HG03066 (cell line): ENCODE measurements around the gene RHEX.

ENCODE experiments used
- ATAC-seq: cut with Tn5 transposase; IDR thresholded peaks from one replicate; pipeline ENCODE4 v1.9.1; 2021; ENCODE audit warnings: low read depth; ENCODE audit not compliant: unreplicated experiment

The RHEX gene

DNA sequence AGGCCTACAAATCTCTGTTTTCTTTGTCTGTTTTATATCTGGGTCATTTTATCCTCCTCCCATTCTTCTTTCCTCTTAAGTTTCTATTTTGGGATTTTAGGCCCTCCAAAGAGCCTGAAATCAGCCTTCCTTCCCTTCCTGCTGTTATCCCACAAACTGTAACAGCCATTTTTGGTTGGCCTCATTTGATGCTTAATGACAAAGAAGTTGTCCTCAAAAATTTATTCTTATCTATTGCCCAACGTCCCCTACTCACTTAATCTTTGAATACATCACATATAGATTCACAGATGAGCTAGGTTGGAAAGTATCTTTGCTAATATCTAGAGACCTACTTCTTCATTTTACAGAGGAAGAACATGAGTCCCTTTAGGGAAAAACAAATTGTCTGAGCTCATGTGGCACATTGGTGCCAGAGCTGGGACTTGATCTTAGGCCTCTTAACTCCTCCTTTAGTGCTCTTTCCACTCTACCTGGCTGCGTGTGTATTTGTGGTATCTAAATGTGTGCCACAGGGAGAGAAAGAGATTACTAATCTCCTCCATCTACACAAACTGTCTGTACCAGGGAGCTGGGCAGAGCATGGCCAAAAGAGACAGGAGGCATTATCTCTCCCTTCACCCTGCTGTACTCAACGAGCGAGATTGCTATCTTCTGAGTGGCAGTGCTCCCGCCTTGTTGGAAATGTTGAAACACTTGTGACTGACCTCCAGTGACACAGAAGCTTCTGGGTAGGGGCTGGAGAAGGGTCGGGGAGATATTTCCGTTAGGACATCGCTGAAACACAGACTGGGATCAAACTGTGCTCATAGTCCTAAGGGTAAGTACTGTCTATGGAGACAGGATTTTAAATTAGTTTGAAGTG, 30.1 kb downstream of the RHEX start:
- ATAC-seq: no peak

DNA sequence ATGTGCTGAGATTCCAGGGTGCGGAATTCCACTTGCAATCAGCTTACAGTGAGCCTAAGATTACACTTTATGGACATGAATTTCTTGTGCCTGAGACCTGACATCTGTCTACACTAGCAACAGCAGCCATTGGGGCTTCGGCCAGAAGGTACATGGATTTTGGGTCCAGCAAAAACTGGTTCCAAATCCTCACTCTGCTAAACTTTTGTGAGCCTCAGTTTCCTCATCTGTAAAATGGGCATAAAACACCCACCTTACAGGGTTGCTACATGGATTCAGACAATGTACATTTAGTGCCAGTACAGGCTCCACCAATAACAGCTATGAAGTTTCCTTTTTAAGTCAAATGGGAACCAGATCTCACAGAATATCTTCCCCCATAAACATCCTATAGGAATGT, 30.8 kb downstream of the RHEX start:
- ATAC-seq: no peak

DNA sequence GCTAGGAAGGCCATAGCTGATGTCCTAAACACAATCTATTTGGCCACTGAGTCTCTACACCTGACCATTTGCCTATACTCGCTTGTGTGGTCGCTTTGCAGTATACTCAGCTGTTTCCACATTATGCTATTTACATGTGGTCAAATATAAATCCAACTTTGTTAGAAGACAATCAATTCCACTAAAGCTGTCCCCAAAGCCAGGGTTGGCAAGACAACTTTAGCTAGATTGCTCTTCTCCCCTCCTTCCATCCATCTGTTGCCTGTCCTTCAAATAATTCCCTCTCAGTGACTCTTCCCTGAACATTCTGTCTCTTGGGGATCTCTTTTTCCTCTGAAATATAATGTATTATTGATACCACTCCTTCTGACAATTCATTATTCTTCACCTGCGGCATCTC, 34.1 kb downstream of the RHEX start:
- ATAC-seq: no peak

DNA sequence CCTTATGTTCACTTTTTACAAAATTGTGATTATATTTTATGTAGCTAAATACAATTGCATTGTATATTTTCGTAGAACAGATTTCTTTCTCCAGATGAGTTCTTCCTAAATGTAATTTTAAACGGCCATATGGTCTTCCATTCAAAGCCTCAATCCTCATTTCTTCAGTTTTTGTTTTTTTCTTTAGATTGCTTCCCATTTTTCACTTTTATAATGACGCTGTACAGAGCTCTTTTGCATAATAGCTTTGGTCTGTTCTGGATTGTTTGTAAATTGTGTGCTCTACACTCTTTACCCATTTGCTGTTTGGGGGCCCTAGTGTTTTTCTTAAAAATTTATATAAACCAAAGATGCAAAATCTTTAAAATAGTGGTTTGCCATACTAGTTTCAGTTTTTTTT, 36.4 kb downstream of the RHEX start:
- no peak for ATAC-seq

DNA sequence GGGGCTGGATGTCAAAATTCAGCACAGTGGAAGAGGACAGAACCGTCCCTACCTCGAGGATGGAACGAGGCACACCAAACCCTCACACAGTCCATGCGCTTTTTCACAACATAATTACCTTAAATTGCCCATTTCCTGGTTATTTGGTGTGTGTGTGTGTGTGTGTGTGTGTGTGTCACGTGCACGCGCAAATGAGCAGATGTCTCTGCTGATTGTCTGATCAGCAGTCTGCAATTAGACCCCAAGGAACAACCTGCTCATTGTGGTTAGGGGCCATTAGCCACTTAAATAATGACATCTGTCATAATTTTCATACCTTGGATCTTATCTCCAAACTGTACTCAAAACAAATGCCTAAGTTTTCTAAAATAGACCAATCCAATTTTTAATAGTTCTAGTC, 41.1 kb downstream of the RHEX start:
- no peak for ATAC-seq

DNA sequence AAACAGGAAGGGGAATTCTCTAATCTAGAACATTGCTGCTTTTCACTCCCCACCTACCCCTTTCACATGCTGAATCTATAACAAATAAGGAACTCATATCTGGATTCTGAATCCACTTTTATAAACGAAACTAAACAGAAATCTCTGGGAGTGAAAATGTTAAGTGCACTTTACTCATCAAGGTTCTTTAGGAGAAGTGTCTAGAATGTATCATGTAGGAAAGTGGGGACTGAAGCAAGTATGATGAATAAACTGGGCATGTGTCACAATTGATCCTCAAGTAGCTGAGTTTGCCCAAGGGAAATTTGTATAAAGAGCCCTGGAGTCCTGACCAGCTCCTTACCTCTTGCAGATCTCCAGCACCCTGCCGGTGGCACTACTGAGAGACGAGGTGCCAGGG, 44.4 kb downstream of the RHEX start:
- ATAC-seq: no peak

DNA sequence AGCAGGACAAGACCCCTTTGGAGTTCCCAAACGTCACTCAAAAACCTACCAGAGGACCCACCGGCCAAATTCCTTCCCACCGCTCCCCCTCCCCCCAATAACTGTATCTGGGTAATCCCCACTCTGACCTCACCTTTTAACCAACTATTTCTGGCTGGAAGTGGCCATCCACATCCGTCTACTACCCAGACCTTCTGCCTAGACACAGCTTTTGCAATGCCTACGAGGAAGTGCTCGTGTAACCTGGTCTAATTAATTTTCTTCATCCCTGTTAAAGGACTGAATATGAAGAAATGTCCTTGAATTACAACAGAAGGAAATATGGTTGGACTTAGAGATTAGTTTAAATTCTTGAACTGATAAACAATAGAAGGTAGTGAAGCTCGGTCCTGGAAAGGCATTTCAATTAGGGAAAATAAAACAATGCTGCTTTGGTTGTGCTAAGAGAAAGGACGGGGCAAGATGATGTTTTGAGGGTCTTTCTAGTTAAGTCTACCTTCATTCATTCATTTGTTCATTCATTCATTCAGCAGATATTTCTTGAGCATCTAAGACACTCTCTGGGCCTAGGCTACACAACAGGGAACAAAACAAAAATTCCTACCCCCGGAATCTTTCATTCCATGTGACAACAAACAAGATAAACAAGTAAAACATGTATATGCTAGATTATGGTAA, 45.4 kb downstream of the RHEX start:
- ATAC-seq: no peak

DNA sequence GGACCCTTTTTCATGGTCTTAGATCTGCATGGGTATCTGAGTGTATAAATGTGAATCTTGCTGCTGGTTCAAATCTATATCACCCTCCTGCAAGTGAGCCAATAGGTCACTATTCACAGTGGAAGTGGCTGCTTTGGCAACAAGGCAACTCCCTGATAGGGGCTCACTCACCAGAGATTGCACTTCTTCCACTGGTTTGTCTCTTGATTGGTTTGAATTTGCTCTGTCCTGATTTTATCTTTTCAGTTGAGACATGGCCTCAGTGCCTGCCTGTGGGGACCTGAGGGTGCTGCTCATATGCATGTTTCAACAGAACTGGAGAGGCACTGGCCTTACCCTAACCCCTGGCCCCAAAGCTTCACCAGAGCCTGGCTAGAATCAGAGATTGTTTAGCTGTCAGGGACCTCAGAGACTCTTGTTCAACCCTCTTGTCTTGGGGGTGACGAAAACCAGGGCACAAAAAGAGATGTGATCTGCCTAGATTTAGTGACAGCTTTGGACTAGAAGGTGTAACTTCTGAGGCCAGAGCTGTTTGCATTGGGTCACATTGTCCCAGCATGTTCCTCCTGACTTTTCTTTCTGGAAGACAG, 47.3 kb downstream of the RHEX start:
- ATAC-seq: no peak

DNA sequence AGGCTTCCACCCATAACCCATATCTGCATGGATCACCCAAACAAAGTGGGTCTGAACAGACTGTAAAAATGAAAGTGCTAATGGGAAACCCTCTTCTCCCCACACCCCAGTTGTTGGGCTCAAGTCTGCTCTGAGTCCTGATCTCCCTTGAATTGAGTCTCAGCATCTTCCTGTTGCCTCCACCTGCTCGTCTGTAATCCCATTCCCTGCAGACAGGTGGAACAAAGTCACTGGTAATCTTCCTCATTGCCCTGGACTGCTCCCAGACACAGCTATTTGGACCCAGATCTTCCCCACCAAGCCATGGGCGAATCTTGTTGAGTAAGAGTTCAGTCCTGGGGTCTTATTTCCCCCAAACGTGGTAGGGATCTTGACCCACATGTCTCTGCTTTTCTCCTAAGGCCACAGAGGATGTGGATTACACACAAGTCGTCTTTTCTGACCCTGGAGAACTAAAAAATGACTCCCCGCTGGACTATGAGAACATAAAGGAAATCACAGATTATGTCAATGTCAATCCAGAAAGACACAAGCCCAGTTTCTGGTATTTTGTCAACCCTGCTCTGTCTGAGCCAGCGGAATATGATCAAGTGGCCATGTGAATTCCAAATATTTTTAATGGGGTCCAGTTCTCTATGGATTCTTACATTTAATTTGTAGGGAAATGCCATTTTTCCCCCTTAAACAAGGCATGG, 48.5 kb downstream of the RHEX start:
- no peak for ATAC-seq

DNA sequence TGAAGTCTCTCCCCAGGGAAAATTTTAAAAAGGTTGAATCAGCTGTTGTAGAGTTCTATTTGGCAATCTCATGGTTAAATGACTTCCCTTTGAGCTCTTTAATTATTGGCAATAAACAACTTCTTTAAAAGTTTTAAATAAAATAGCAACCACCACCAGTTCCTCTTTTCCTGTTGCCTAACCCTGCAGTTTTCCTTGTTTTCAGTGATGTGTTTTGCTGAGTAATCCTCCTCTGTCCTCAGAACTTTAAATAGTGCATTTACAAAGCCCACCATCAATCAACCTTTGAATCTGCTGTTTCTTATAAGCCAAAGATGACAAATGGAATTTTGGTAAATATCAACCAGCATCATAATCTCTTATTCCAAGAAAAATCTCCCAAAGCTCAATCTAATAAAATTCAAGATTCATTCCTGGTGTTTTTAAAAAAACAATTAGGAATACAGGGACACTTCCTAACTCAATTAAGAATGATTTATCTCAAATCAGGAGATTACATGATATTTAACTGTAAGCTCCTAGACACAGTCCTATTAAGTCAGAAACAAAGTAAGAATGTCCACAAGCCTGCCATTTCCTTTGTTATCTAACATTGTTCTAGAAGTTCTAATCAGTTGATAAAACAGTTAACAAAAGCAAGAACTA, 49.4 kb downstream of the RHEX start:
- no peak for ATAC-seq

DNA sequence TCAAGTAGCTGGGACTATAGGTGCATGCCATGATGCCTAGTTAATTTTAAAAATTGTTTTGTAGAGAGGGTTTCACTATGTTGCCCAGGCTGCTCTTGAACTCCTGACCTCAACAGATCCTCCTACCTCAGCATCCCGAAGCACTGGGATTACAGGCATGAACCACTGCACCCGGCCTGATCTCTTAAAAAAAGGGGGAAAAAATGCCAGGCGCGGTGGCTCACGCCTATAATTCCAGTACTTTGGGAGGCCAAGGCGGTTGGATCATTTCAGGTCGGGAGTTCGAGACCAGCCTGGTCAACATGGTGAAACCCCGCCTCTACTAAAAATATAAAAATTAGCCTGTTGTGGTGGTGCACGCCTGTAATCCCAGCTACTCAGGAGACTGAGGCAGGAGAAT, 51.0 kb downstream of the RHEX start:
- ATAC-seq: no peak

DNA sequence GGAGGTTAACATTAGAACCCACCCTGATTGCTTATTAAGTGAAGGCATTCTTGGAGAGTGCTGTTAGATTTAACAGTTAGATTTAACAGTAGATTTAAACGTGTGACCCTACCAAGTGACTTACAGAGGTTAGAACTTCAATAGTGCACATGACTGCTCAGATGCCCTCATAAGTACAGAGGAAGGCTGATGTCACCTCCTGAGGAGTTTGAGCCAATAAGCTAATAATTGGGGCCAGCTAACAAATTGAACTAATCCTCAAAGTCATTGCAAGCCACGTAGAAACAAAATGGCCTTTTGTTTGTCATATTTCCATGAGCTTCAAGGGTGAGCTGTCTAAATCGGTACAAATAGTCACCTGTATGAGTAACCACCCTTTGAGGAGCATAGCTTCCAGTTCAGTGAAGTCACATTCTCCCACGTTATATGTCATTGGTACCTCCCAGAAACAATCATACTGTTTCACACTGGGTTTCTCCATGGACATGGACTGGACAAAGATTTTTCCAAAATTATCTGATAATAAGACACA, 52.6 kb downstream of the RHEX start:
- ATAC-seq: no peak

DNA sequence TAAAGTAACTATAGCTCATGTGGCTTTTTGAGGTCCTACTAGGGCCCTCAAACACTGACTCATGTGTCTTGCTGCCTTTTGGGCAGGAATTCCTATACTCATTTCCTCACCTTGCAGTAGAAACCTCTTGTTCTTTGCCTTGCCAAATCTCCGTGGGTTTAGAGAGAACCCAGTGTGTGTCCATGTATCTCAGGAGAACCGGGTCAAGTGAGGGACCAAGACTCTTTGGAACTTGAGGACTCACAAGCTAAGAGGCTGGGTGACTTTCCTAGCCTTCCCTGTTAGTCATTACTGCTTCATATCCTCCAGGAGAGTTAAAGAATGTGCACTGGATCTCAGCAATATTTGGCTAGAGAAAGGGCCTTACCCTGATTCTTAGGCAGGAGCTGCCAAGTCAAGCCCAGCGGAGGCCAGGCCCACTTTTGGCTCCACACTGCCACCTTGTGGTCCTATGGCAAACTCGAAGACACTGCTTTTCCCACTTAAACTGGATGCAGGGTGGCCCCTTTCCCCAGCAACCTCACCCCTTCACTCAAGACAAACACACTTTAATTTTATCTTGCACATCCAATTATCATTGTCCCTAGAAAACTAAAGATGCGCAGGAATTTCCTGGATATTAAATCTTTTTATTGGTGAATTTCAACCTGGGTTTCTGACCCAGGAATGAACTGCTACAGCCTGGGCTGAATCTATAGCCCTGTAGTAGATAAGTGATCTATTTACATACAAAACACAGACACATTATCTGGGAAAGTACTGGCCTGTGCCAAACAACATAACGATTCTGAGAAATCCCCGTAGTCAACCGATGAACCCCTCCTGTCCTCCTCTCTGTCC, 53.6 kb downstream of the RHEX start:
- no peak for ATAC-seq

DNA sequence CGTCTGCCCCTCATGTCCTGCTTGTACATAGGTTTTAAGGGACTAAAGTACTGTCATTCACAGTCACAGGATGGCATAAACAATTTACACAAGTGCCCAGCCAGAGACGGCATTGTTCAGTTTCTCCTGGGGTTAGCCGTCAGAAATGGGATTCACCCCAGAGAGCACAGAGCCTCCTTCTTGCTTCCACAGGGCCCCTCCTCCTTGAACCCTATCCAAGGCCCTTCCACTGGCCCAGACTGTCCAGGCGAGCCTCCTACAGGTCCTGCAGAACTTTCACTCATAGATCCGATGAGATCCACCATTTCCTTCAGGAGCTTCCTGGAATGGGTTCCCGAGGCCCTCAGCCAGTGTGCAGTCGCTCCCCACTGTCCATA, 54.2 kb downstream of the RHEX start:
- ATAC-seq: no peak

DNA sequence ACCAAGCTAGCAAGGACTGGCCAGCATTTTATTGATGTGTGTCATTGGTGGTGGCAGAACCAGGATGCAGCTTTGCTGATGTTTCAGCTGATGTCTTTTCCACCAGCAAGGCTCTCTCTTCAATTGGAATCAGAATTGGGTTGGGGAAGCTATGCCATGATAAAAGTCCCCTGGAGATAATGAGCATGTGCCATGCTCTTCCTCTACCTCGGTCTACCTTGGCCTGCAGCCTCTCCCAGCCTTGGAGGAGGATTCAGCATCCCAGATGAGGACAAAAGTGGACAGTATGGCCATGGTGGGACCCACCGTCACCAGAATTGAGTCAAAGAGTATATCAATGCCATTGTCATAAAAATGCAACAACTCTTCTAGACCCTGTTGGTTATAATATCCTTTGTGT, 55.7 kb downstream of the RHEX start:
- ATAC-seq: no peak

DNA sequence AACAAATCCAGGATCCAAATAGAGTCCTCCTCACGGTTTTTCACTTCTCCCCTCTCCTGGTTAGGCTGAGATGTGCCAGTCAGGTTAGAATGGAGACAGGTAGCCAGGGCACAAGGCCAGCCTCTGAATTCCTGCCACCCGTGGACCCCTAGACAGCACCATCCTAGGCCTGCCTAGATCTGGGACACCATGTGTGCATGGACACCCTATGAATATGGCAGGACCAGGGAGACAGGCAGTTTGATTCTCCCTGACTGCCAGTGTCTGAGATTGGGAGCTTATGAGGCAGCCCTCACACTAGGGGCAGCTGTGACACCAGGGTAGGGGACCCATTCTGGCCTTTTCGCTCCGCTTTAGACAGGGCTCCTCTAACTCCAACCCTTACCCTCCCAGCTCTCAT, 56.7 kb downstream of the RHEX start:
- no peak for ATAC-seq

DNA sequence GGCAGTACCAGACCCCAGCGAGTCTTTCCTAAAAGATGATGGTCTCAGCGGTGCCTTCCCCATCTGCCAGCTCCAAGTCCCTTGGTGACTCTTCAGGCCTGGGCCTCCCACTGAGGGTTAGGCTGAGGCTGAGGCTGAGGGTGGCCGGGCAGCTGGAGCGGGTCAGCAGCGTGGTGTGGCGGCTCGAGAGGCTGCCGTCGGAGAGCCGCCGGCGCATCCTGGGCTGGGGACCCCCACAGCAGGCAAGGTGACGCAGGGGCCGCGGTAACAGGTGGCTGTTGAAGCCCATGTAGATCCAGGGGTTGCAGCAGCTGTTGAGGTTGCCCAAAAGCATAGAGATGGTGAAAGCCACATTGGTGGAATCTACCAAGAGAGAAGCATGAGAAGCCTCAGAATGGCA, 57.2 kb downstream of the RHEX start:
- no peak for ATAC-seq

DNA sequence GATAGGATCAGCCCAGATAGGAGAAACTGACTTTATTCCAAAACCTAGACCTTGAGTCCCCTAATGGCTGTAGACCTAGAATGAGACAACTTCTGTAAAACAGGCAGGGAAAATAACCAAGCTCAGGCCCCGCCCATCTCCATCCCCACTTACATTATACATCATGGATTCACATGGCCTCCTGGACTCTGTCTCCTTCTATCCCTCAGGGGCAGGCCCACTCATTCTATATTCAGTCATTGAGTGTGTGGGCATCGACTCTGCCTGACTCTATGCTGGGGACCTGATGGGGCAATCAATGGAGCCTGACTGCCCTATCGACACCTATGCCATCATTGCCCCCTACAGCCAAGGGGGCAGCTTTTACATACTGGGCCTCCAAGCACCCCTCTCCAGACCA, 57.8 kb downstream of the RHEX start:
- no peak for ATAC-seq

DNA sequence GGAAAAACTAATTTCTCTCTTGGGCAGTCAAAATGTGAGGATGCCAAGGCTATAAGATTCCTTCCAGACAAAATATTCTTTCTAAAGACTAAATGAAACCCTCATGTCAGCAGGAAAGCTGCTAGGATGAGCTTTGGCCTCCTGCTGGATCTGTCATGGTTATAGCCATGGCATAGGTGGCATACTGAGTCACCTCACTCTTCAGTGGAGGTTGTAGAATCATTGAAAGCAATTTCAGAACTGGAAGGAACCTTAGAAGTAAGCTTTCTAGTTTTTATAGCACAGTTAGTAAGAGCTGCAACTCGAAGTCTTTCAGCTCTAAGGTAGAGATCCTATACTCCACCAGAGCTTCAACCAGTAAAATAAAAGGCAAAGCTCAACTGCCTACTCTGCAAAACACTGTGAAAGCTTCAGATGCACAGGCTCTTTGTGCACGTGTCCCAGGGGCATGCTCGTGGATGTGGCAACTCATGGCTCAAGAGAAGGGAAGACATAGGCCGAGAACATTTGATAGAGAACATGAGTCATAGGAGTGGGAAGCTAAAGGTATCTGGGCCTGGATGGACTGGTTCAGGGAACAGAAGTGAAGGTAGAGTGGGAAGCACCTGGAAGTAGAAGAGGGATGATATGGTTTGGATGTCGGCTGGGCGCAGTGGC, 58.4 kb downstream of the RHEX start:
- no peak for ATAC-seq
